PC-3 (cell line): Measurements from ENCODE around the gene NOP53. TPM values are rescaled to one million over a fixed set of nuclear protein-coding genes. Genes with fewer than 3 reads are reported as not detected.

Experiments used
- ATAC-seq: fragments of 200-7000 bp; cut with Tn5 transposase; 2 replicates; pipeline ENCODE4 v1.9.1; 2020; ENCODE audit warnings: mild to moderate bottlenecking, moderate library complexity
- BruUV-seq: library from RNA; stranded (reverse); fragments of 400-500 nt; replicated peaks from 2 replicates; lab custom pipeline; 2021; lab: Mats Ljungman, UMichigan
- CTCF ChIA-PET: fragments of 300-600 bp; sonication (Branson Sonifier 250); formaldehyde crosslinking; loops from one replicate; lab custom pipeline; 2022; ENCODE audit warnings: antibody characterized with exemption; lab: Charles Lee
- POLR2A ChIA-PET: fragments of 300-600 bp; sonication (Branson Sonifier 250); formaldehyde crosslinking; loops from one replicate; lab custom pipeline; 2022; ENCODE audit warnings: antibody characterized with exemption; ENCODE audit not compliant: unreplicated experiment; lab: Charles Lee
- DNase-seq: peaks from one replicate; pipeline ENCODE4 v3.0.0-alpha.2; 2015
- H2AFZ ChIP-seq: fragments of 300-600 bp; sonication (generic); 2 replicates; pipeline ENCODE4 v1.6.0; 2016; ENCODE audit warnings: antibody characterized with exemption, low read length
- H3F3A ChIP-seq: fragments of 300-600 bp; sonication (generic); one replicate; pipeline ENCODE4 v1.6.0; 2017; ENCODE audit warnings: antibody characterized with exemption, low read length, control low read depth, mild to moderate bottlenecking; ENCODE audit not compliant: unreplicated experiment
- H3K27ac ChIP-seq: fragments of 300-600 bp; sonication (generic); 2 replicates; pipeline ENCODE4 v1.5.1; 2016; ENCODE audit warnings: mild to moderate bottlenecking, low read length
- H3K27me3 ChIP-seq: fragments of 300-600 bp; sonication (generic); 2 replicates; pipeline ENCODE4 v1.6.1; 2016; ENCODE audit warnings: low read length, mixed read lengths
- H3K36me3 ChIP-seq: fragments of 300-600 bp; sonication (generic); 2 replicates; pipeline ENCODE4 v1.6.1; 2016; ENCODE audit warnings: low read depth, mixed run types, low read length, mixed read lengths
- H3K4me1 ChIP-seq: fragments of 300-600 bp; sonication (generic); 2 replicates; pipeline ENCODE4 v1.5.1; 2016; ENCODE audit warnings: low read length; ENCODE audit not compliant: insufficient read depth
- H3K4me2 ChIP-seq: fragments of 300-600 bp; sonication (generic); 2 replicates; pipeline ENCODE4 v1.6.0; 2016; ENCODE audit warnings: low read length
- H3K4me3 ChIP-seq: fragments of 300-600 bp; sonication (generic); 2 replicates; pipeline ENCODE4 v1.5.1; 2016; ENCODE audit warnings: mild to moderate bottlenecking, low read length, mixed read lengths
- H3K79me2 ChIP-seq: fragments of 300-600 bp; sonication (generic); 2 replicates; pipeline ENCODE4 v1.6.1; 2017; ENCODE audit warnings: low read length, mixed read lengths
- H3K9ac ChIP-seq: fragments of 300-600 bp; sonication (generic); 2 replicates; pipeline ENCODE4 v1.6.0; 2016; ENCODE audit warnings: mild to moderate bottlenecking, low read length
- H3K9me2 ChIP-seq: fragments of 300-600 bp; sonication (generic); replicated peaks from 2 replicates; pipeline ENCODE4 v1.6.1; 2016; ENCODE audit warnings: mixed run types, low read length, mixed read lengths
- H3K9me3 ChIP-seq: fragments of 300-600 bp; sonication (generic); 2 replicates; pipeline ENCODE4 v1.6.1; 2016; ENCODE audit warnings: low read length, mixed read lengths
- H4K20me1 ChIP-seq: fragments of 300-600 bp; sonication (generic); 2 replicates; pipeline ENCODE4 v1.6.1; 2016; ENCODE audit warnings: low read length, mixed read lengths
- CTCF ChIP-seq: fragments of 300-600 bp; sonication (generic); conservative IDR thresholded peaks from 2 replicates; pipeline ENCODE4 v1.5.1; 2017; ENCODE audit warnings: antibody characterized with exemption, low read depth, mild to moderate bottlenecking, low read length
- EZH2 ChIP-seq: fragments of 300-600 bp; sonication (generic); IDR thresholded peaks from one replicate; pipeline ENCODE4 v1.6.1; 2017; ENCODE audit warnings: antibody characterized with exemption, mild to moderate bottlenecking, low read length; ENCODE audit not compliant: unreplicated experiment
- EZH2phosphoT487 ChIP-seq: fragments of 300-600 bp; sonication (generic); IDR thresholded peaks from 2 replicates; pipeline ENCODE4 v1.6.1; 2018; ENCODE audit warnings: mild to moderate bottlenecking, antibody characterized with exemption, low read length, borderline replicate concordance
- intact Hi-C: fragments of 100-400 bp; cut with micrococcal nuclease; formaldehyde crosslinking; loops from 2 replicates; pipeline ENCODE4 v1.9.0; 2023
- total RNA-seq: library from RNA; depleted of rRNA; stranded (reverse); fragments of >200 nt; gene quantifications from 2 replicates; pipeline ENCODE4 v1.2.3, GENCODE V29; 2014

Gene NOP53
- total RNA-seq, 1 experiment from 2014 or later: 61.5 TPM

- Histone ChIP-seq H3K4me1 (no peaks in the 10 kb centered on the region), H4K20me1 (no peaks in the 10 kb centered on the region), H3K4me2 (no peak overlapping the region), H3K27me3 (no peaks in the 10 kb centered on the region), H2AFZ (no peak overlapping the region), H3F3A (no peaks in the 10 kb centered on the region), H3K4me3 (no peak overlapping the region), H3K9me2 (no peaks in the 10 kb centered on the region), H3K36me3 (peaks cover 18% of the 10 kb centered on the region; the same call in 1 of the 2 replicates), H3K9ac (no peak overlapping the region), H3K9me3 (no peaks in the 10 kb centered on the region), H3K79me2 (no peaks in the 10 kb centered on the region), H3K27ac (no peak overlapping the region)
- DNase-seq (no peak), ATAC-seq (no peak)
- TF ChIP-seq EZH2 (no peak), CTCF (no peak), EZH2phosphoT487 (no peak)
- ChIA-PET POLR2A (interaction anchor here (0.7 kb wide), 1 partner anchor 9 kb away, joined by 4 read pairs; no protein-coding TSS in a partner anchor), CTCF (no interaction called here)
- BruUV-seq: no TSS peak
- intact Hi-C loops: no loop called here
Observed at GRCh38 chr19:47757617-47758442, 12.5 kb downstream of the NOP53 start.

GRCh38 chr19:47758443-47758804, 13.1 kb downstream of the NOP53 start:
- ChIA-PET POLR2A (interaction anchor here (0.7 kb wide), 1 partner anchor 10 kb away, joined by 4 read pairs; no protein-coding TSS in a partner anchor), CTCF (no interaction called here)
- DNase-seq (no peak), ATAC-seq (no peak)
- H3K27ac ChIP-seq: no peak overlapping the region
- BruUV-seq: no TSS peak
- H3K27me3 ChIP-seq: no peaks in the 10 kb centered on the region
- H3K79me2 ChIP-seq: no peaks in the 10 kb centered on the region
- H3K4me2 ChIP-seq: no peak overlapping the region
- TF ChIP-seq EZH2phosphoT487 (no peak), CTCF (no peak), EZH2 (no peak)
- H3K9me3 ChIP-seq: no peaks in the 10 kb centered on the region
- no peaks in the 10 kb centered on the region for H3F3A ChIP-seq
- H4K20me1 ChIP-seq: no peaks in the 10 kb centered on the region
- H2AFZ ChIP-seq: no peak overlapping the region
- H3K4me3 ChIP-seq: no peak overlapping the region
- intact Hi-C loops: no loop called here
- no peaks in the 10 kb centered on the region for H3K4me1 ChIP-seq
- peaks cover 16% of the 10 kb centered on the region; the same call in 1 of the 2 replicates for H3K36me3 ChIP-seq
- no peak overlapping the region for H3K9ac ChIP-seq
- H3K9me2 ChIP-seq: no peaks in the 10 kb centered on the region

DNA sequence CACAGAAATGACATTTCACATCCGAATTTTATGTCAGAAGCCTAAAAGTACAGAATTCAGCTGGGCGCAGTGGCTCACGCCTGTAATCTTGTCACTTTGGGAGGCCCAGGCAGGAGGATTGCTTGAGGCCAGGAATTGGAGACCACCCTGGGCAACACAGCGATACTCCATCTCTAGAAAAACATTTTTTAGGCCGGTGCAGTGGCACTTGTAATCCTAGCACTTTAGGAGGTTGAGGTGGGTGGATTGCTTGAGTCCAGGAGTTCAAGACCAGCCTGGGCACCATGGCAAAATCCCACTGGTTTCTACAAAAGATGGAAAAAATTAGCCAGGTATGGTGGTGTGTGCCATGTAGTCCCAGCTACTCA, 15.3 kb downstream of the NOP53 start:
- ATAC-seq (no peak), DNase-seq (no peak)
- no peak overlapping the region for H3K4me3 ChIP-seq
- no peaks in the 10 kb centered on the region for H3K9me2 ChIP-seq
- intact Hi-C loops: no loop called here
- H3F3A ChIP-seq: no peaks in the 10 kb centered on the region
- H3K4me2 ChIP-seq: no peak overlapping the region
- TF ChIP-seq EZH2phosphoT487 (no peak), CTCF (no peak), EZH2 (no peak)
- H3K27me3 ChIP-seq: no peaks in the 10 kb centered on the region
- ChIA-PET POLR2A (no interaction called here), CTCF (no interaction called here)
- no peak overlapping the region for H3K9ac ChIP-seq
- BruUV-seq: no TSS peak
- no peaks in the 10 kb centered on the region for H3K79me2 ChIP-seq
- no peaks in the 10 kb centered on the region for H3K9me3 ChIP-seq
- H2AFZ ChIP-seq: no peak overlapping the region
- H3K4me1 ChIP-seq: no peaks in the 10 kb centered on the region
- H4K20me1 ChIP-seq: no peaks in the 10 kb centered on the region
- H3K27ac ChIP-seq: no peak overlapping the region
- peaks cover 12% of the 10 kb centered on the region; the same call in 1 of the 2 replicates for H3K36me3 ChIP-seq
